Left cardiac atrium (tissue), 4 donors: Measurements from ENCODE around the gene MEIS1. TPM values are rescaled to one million over a fixed set of nuclear protein-coding genes. Genes with fewer than 3 reads are reported as not detected.

Experiments used
- ATAC-seq, 2 donors: fragments of 200-7000 bp; cut with Tn5 transposase; one replicate each; pipeline ENCODE4 v1.9.1; 2020; ENCODE audit warnings: mild to moderate bottlenecking in 2 of 2, moderate library complexity in 2 of 2
- DNase-seq: peaks from one replicate; pipeline ENCODE4 v3.0.0-alpha.2; 2020
- intact Hi-C, 2 donors: fragments of 100-400 bp; cut with DNase I; formaldehyde crosslinking; loops; one replicate each; pipeline versions ENCODE4 v1.14.1 to v1.15.1; 2022 to 2023
- total RNA-seq, 2 donors: library from RNA; stranded (reverse); fragmentation: NEBNext Ultra II Directional; extraction: Animal tissue kit (Norgen Biotek cat#: 25700); gene quantifications; one replicate each; pipeline ENCODE4 v1.2.1, GENCODE V29; 2021
- donor health status: DM: no; HTN: yes; CAD: no.
- donor health status: DM: no; HTN: yes; CAD: no; lungs with severe emphysema.
- donor health status: DM: yes; HTN: yes; CAD: no.
- donor health status: Dilated cardiomyopathy.

Gene MEIS1
- total RNA-seq, 2 donors from 2014 or later, result 32.4 to 36.1 TPM

DNA sequence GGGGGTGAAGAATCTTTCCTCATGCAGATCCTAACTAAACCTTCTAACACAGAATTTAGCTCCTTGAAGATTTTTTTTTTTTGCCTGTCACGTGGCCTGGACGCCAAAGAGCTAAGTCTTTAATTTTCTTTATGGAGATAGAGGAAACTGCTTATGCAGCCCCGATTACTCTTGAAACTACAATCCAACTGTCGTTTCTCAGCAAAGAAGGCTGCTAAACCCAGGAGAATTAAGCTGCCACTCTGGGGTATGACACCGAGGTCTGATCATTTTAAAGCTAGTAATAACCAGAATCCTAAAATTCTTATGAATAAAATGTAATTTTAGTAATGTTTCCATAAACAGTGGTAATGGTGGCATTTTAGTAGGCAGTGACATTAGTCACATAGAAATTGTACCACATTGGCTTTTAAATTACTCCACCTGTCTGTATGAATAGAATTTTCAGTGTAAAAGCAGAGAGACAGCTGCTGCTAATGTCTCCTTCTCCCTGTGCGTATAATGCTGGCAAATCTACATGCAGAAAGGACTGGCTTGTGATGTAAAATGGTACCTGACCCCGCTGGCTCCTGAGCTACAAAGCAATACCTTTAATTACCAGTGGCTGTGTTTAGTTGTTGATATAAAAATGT is 86.5 kb downstream of the MEIS1 start:
- no peak for ATAC-seq
- no peak for DNase-seq
- intact Hi-C loops, result no loop called here

DNA sequence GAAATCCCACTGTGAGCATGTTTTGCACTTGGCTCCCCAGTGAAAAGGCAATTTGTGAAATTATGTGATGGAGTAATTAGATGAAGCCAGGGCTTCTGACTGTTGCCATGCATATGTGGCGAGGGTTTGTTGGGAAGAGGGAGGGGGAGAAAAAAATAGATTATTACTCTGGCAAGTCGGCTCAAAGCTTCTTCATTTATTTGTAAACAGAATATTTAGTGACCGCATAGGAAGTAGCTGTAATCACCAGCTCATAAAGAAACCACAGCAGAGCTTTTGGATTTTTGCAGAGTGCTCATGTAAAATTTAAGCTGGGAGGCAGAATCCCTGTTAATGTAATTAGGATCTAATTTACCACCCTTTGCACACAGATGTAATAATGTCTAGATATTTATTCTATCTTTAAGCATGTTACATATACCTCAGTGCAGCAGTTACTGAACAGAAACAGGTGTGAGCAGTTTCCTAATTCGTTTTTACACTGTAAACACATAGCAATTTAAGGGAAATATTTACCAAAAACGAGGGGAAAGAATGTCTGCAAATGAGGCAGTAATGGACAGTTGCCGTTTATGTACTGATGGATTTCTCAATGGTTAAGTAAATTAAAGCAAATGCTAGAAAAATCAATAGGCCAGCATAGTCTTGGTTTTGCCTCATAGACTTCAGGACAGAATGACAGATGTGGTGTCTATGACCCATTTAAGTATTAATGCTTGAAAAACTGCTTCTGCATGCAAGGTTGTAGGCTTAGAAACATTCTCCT is 87.9 kb downstream of the MEIS1 start:
- DNase-seq, result no peak
- ATAC-seq, result no peak
- intact Hi-C loops, result no loop called here

GRCh38 chr2:66523377-66523969 is 88.5 kb downstream of the MEIS1 start:
- intact Hi-C loops, result no loop called here
- ATAC-seq, result no peak
- no peak for DNase-seq

- intact Hi-C loops, result no loop called here
- ATAC-seq, result no peak
- DNase-seq, result no peak
These were observed 89.1 kb downstream of the MEIS1 start for GRCh38 chr2:66523990-66524389.

DNA sequence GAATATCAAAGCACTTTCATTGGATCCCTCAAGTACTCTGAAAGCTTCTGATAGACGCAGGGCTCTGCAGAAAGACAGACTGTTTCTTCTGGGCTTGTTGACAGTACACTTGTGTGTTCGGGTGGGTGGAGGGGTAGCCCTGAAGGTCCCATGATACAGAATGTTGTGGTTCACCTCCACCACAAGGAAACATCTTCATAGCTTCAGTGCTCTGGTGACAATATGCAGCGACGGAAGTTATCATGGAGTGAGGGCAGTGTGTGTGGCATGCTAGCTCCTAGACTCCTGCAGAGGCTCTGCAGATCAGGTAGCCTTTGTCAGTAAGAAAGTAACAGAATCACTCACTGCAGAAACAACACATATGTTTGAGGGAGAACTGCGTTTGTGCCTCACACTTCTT is 90.7 kb downstream of the MEIS1 start:
- ATAC-seq (no peak), DNase-seq (no peak)
- intact Hi-C loops, result no loop called here

- intact Hi-C loops, result no loop called here
- peak; percentile 57 to 67 for ATAC-seq
These were observed 91.3 kb downstream of the MEIS1 start for GRCh38 chr2:66526180-66526579.

GRCh38 chr2:66528974-66529724 is 94.2 kb downstream of the MEIS1 start:
- intact Hi-C loops, result no loop called here
- no peak for DNase-seq
- ATAC-seq, result no peak

More at GRCh38 chr2:66526180-66526579, 91.3 kb downstream of the MEIS1 start:
- peak; percentile 34 for DNase-seq

GRCh38 chr2:66530651-66531050 is 95.7 kb downstream of the MEIS1 start:
- no peak for ATAC-seq
- DNase-seq, result no peak
- intact Hi-C loops, result no loop called here

GRCh38 chr2:66531155-66531554 is 96.2 kb downstream of the MEIS1 start:
- intact Hi-C loops, result no loop called here
- DNase-seq, result no peak
- ATAC-seq, result no peak

- intact Hi-C loops, result no loop called here
- no peak for ATAC-seq
- DNase-seq, result no peak
These were observed 96.6 kb downstream of the MEIS1 start for GRCh38 chr2:66531567-66531966.

GRCh38 chr2:66532972-66533868 is 98.3 kb downstream of the MEIS1 start:
- DNase-seq, result no peak
- ATAC-seq, result peak; percentile 60 to 81
- intact Hi-C loops, result no loop called here

DNA sequence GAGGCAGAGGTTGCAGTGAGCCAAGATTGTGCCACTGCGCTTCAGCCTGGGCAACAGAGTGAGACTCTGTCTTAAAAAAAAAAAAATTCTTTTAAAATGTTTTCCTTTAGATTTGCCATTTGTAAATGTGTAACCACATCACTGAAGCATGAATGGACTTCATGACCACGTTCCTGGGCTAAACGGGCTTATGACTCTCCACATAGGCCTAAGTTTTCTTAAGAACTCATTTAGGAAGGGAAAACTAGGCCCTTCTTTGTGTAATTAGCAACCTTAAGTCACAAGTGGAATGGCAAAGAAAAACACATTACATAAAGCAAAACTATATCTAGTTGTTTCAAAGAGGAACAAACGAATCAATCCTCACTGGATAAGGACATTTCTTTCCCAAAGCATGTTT is 99.5 kb downstream of the MEIS1 start:
- no peak for ATAC-seq
- intact Hi-C loops, result no loop called here
- DNase-seq, result no peak

- no peak for ATAC-seq
- intact Hi-C loops, result no loop called here
- DNase-seq, result no peak
These were observed 100.8 kb downstream of the MEIS1 start for GRCh38 chr2:66535574-66536289.

- DNase-seq (no peak), ATAC-seq (no peak)
- intact Hi-C loops, result no loop called here
These were observed 101.4 kb downstream of the MEIS1 start for GRCh38 chr2:66536290-66536673.

DNA sequence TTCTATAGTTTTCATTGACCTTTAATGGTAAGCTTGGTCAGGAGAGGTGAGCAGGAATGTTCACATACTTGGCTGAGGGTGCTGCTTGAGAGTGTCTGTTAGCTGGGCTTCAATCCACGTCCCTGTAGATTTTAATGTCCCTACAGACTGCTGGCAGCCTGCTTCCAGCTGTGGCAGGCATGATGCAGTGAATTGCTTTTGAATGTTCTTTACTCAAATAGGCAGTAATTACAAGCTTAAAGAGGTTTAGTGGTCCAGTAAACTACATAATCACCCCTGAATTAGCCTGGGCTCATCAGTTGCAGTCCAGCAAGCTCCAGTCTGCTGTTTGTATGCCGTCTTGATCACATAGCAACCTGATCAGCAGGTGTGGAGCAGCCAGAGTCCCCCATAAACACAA is 102.1 kb downstream of the MEIS1 start:
- ATAC-seq, result peak; percentile 60 to 61
- DNase-seq, result no peak
- intact Hi-C loops, result no loop called here

GRCh38 chr2:66538291-66538690 is 103.4 kb downstream of the MEIS1 start:
- ATAC-seq, result peak in 1 of 2 donors; percentile 30
- intact Hi-C loops, result no loop called here
- DNase-seq, result no peak

DNA sequence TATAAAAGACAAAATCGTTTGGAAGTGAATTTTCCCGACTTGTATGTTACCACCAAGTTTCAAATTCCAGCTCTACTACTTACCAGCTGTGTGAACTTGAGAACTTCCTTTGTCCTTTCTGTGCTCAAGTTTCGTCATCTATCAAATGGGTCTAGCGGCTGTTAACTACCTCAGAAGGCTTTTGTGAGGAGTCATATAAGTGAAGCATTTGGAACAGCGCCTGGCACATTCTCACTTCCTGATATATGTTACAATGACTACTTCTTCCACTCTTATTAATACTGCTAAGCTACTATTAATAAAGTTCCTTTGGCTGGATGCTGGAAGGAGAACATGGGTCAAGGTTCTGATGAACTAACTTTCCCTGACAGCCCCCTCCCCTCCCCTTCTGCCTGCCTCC is 104.5 kb downstream of the MEIS1 start:
- no peak for ATAC-seq
- intact Hi-C loops, result no loop called here

DNA sequence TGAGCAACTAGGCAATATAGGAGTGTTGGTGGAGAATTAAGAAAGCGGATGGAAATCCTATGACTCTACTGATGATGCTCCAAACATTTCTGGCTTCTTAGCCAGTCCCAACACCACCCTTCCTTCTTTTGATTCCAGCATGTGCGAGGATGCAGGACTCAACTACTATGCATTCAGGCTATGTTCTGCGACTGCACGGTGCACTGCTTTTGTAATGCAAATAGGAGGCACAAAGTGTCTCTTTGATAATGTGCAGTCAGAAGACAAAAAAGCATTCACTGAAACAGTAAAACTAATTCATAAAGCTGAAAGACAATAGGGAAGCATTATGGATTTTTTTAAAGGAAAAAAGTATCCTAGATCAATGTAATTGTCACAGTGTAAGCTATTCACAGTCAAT is 106.7 kb downstream of the MEIS1 start:
- ATAC-seq, result no peak
- DNase-seq, result no peak
- intact Hi-C loops, result no loop called here

More for the DNA sequence above, 104.5 kb downstream of the MEIS1 start:
- no peak for DNase-seq
